Liver (tissue), 9 donors: ENCODE results near the gene CNPY4. TPM values are rescaled to one million over a fixed set of nuclear protein-coding genes. Genes with fewer than 3 reads are reported as not detected.

Source experiments
- DNase-seq: peaks from one replicate; pipeline ENCODE4 v3.0.0-alpha.2; 2017; ENCODE audit warnings: low spot score
- H3K27ac ChIP-seq, 2 donors: one replicate each; pipeline ENCODE4 v1.7.0; 2013; ENCODE audit warnings: inconsistent platforms in 2 of 2, low read length in 2 of 2, control low read depth in 1 of 2, low read depth in 1 of 2, mild to moderate bottlenecking in 1 of 2
- H3K27me3 ChIP-seq, 4 donors: one replicate each; pipeline versions ENCODE4 v1.6.1 to v1.7.0; 2013; ENCODE audit warnings: low read length in 3 of 4, inconsistent platforms in 1 of 4, mild to moderate bottlenecking in 1 of 4, moderate library complexity in 1 of 4; ENCODE audit not compliant: control insufficient read depth in 4 of 4, insufficient read depth in 4 of 4
- H3K36me3 ChIP-seq, 4 donors: one replicate each; pipeline versions ENCODE4 v1.6.1 to v1.7.0; 2013; ENCODE audit warnings: low read length in 3 of 4, mild to moderate bottlenecking in 3 of 4, low read depth in 1 of 4, moderate library complexity in 1 of 4; ENCODE audit not compliant: control insufficient read depth in 4 of 4, insufficient read depth in 3 of 4
- H3K4me1 ChIP-seq, 4 donors: one replicate each; pipeline versions ENCODE4 v1.6.1 to v1.7.0; 2013; ENCODE audit warnings: low read length in 3 of 4, mild to moderate bottlenecking in 3 of 4, moderate library complexity in 1 of 4; ENCODE audit not compliant: control insufficient read depth in 4 of 4, insufficient read depth in 4 of 4
- H3K4me3 ChIP-seq, 3 donors: one replicate each; pipeline versions ENCODE4 v1.6.1 to v1.7.0; 2013; ENCODE audit warnings: low read length in 3 of 3, control low read depth in 1 of 3, low read depth in 1 of 3, mild to moderate bottlenecking in 1 of 3
- H3K9ac ChIP-seq, 2 donors: one replicate each; pipeline ENCODE4 v1.7.0; 2013; ENCODE audit warnings: low read length in 2 of 2, mild to moderate bottlenecking in 2 of 2, moderate library complexity in 2 of 2, control low read depth in 1 of 2, low read depth in 1 of 2
- H3K9me3 ChIP-seq, 4 donors: one replicate each; pipeline versions ENCODE4 v1.6.1 to v1.7.0; 2013; ENCODE audit warnings: low read length in 3 of 4; ENCODE audit not compliant: control insufficient read depth in 4 of 4
- ATF3 ChIP-seq: IDR thresholded peaks from 2 replicates; pipeline ENCODE4 v1.6.1; 2016; ENCODE audit warnings: antibody characterized with exemption
- EGR1 ChIP-seq, 2 donors: IDR thresholded peaks; 2 replicates each; pipeline ENCODE4 v1.6.1; 2016 to 2018; ENCODE audit warnings: antibody characterized with exemption in 2 of 2, low read depth in 2 of 2
- FOXA1 ChIP-seq: IDR thresholded peaks from 2 replicates; pipeline ENCODE4 v1.6.1; 2016; ENCODE audit warnings: antibody characterized with exemption
- GABPA ChIP-seq, 2 donors: IDR thresholded peaks in 1 of 2; conservative IDR thresholded peaks in 1 of 2; 2 replicates each; pipeline ENCODE4 v1.6.1; 2016; ENCODE audit warnings: antibody characterized with exemption in 2 of 2, mild to moderate bottlenecking in 1 of 2, moderate library complexity in 1 of 2
- JUND ChIP-seq, 2 donors: IDR thresholded peaks; 2 replicates each; pipeline ENCODE4 v1.6.1; 2016; ENCODE audit warnings: antibody characterized with exemption in 2 of 2
- RXRA ChIP-seq, 2 donors: IDR thresholded peaks; 2 replicates each; pipeline ENCODE4 v1.6.1; 2017 to 2018; ENCODE audit warnings: antibody characterized with exemption in 2 of 2, mild to moderate bottlenecking in 1 of 2
- SP1 ChIP-seq: IDR thresholded peaks from 2 replicates; pipeline ENCODE4 v1.6.1; 2018; ENCODE audit warnings: antibody characterized with exemption, mild to moderate bottlenecking
- TAF1 ChIP-seq: conservative IDR thresholded peaks from 2 replicates; pipeline ENCODE4 v1.6.1; 2016; ENCODE audit warnings: antibody characterized with exemption, mild to moderate bottlenecking
- WGBS: extraction: QIAGEN DNeasy Blood & Tissue Kit; methylation state at CpG from one replicate; pipeline ENCODE4 v1.1.7; 2013; 5-methylcytosine and 5-hydroxymethylcytosine counted together
- polyA plus RNA-seq, 2 donors: library from polyadenylated mRNA; stranded (reverse) in 1 of 2; unstranded in 1 of 2; fragments of 200-250 nt in 1 of 2; fragments of >200 nt in 1 of 2; fragmentation: Nextera tagmentation in 1 of 2; extraction: Ambion mirVana in 1 of 2; gene quantifications; one replicate each; pipeline versions ENCODE4 v1.2.1 to v1.2.3, GENCODE V29; 2013 to 2015
- total RNA-seq, 2 donors: library from RNA; depleted of rRNA; stranded (reverse); fragments of >200 nt; gene quantifications; one replicate each; pipeline ENCODE4 v1.2.3, GENCODE V29; 2014
- TF ChIP-seq, protein P1 (sequence below): IDR thresholded peaks from 2 replicates; pipeline ENCODE4 v1.6.1; 2016; ENCODE audit warnings: antibody characterized with exemption
- TF ChIP-seq, protein P2 (sequence below): IDR thresholded peaks from 2 replicates; pipeline ENCODE4 v1.6.1; 2016; ENCODE audit warnings: antibody characterized with exemption
- donor health status: healthy.
- donor health status: healthy.
- donor health status: healthy.
- donor health status: healthy.
- donor health status: healthy.

The CNPY4 gene
- total and polyA plus RNA-seq, 4 donors = 1.9 to 11.9 (median 3.8) TPM

DNA sequence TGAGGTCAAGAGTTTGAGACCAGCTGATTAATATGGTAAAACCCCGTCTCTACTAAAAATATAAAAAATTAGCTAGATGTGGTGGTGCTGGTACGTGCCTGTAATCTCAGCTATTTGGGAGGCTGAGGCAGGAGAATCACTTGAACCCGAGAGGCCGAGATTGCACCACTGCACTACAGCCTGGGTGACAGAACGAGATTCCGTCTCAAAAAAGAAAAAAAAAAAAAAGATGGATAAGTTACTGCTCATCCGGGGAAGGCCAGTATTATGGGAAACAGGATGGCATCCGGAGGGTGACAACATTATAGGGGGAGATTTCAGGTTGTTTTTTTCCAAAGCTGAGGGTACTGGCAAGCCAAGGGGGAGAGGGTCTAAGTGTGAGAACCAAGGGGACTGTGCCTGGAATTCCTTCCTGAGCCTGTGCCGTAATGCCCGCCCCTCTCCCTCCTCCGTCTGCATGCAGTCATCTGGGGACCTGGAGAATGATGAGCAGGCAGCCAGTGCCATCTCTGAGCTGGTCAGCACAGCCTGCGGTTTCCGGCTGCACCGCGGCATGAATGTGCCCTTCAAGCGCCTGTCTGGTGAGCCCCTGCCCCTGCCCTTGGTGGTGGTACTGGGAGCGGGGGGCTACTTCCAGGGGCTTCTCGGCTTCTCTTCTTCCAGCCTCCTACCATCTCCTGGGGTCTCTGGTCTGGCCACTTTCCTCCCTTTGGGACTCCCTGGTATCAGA is 33.7 kb downstream of the CNPY4 start:
- H3K9ac ChIP-seq = no peak overlapping the region
- H3K9me3 ChIP-seq = no peaks in the 10 kb centered on the region
- DNase-seq = no peak
- H3K36me3 ChIP-seq = peaks cover 2 to 30% (median 11%) of the 10 kb centered on the region in 4 donors
- H3K4me3 ChIP-seq = no peak overlapping the region
- TF ChIP-seq SP1 (no peak), GABPA (IDR thresholded peaks at IDR 0.05 in 1 of 2, conservative IDR thresholded peaks at IDR 0.05 in 1 of 2) (no peak)
- H3K27me3 ChIP-seq = no peaks in the 10 kb centered on the region
- no peak overlapping the region for H3K27ac ChIP-seq
- 90% methylated on average over 18 of the region's 18 CpGs for WGBS
- peaks cover 4 to 24% (median 15%) of the 10 kb centered on the region in 4 donors for H3K4me1 ChIP-seq

DNA sequence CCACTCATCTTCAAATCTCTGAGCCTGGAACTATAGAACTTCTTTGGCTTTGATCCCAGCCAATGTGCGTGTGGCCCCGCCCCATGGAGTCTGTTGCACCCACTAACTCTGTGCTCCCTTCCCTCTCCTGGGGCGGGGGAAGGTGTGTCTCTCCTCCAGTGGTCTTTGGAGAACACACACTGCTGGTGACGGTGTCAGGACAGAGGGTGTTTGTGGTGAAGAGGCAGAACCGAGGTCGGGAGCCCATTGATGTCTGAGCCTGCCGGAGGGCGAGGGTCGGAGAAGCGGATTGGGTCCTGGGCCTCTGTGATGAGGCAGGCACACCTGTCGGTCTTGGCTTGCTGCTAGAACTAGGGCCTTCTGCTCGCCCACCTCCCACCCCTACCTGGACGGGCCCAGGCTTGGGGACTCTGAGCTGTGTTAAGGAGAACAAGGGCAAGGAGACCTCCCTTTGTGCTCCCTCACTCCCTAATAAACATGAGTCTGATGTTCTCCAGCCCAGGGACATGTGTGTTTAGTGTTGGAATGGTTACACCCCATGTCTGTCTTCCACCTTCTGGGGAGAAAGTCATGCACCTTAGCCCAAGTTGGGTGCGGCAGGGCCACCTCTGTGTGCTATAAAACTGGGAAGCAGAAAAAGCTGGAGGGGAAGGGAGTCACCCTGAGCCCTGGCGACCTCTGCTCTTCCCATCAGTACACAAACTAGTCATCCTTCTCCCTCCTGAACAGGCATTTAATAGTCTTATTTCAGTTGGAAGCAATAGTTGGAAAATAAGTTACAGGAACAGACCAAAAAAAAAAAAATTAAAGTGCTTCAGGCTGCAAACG is 34.5 kb downstream of the CNPY4 start:
- Histone ChIP-seq H3K4me1 (peaks cover 4 to 23% (median 13%) of the 10 kb centered on the region in 4 donors), H3K27ac (no peak overlapping the region), H3K36me3 (peaks cover 2 to 30% (median 11%) of the 10 kb centered on the region in 4 donors), H3K4me3 (no peak overlapping the region), H3K9ac (no peak overlapping the region), H3K27me3 (no peaks in the 10 kb centered on the region), H3K9me3 (no peaks in the 10 kb centered on the region)
- no peak for DNase-seq
- TF ChIP-seq FOXA1 = no peak
- TF ChIP-seq, protein P1, sequence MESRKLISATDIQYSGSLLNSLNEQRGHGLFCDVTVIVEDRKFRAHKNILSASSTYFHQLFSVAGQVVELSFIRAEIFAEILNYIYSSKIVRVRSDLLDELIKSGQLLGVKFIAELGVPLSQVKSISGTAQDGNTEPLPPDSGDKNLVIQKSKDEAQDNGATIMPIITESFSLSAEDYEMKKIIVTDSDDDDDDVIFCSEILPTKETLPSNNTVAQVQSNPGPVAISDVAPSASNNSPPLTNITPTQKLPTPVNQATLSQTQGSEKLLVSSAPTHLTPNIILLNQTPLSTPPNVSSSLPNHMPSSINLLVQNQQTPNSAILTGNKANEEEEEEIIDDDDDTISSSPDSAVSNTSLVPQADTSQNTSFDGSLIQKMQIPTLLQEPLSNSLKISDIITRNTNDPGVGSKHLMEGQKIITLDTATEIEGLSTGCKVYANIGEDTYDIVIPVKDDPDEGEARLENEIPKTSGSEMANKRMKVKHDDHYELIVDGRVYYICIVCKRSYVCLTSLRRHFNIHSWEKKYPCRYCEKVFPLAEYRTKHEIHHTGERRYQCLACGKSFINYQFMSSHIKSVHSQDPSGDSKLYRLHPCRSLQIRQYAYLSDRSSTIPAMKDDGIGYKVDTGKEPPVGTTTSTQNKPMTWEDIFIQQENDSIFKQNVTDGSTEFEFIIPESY = no peak
- WGBS = 81% methylated on average over 16 of the region's 16 CpGs

DNA sequence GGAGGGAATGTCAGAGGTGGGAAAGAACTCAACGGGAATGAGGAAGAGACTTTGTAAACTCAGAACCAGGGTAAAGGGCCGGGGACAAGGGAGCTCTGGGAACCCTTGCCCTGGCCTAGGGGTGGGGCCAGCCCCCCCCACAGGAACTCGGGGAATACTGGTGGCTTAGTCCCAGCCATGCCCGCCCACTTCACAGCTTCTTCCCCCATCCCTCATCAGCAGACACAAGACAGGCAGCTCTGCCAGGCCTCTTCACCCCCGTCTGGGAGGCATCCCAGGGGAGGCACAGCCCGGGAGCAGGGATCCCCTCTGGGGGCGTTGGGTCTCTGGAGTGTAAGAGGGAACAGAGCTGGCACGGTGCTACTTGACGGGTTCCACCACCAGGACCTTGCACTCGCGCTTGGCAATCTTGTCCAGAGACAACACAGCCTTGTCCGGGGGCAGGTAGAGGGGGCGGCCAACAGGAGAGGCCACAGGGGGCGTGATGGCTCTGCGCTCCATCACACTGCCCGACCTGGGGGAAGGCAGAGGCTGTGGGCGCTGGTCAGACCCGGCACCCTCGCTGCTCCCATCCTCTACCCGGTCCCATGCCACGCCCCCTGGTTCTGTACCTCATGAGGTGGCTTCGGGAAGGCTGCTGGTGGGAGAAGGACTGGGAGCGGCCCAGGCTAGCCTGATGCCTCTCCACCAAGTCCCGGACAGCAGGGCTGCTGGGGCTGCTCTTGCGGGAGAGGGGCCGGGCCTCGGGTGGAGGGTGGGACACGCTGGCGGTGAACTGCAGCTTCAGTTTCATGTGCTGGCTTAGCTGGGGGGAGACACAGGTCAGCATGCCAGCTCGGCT is 35.4 kb downstream of the CNPY4 start:
- H3K4me3 ChIP-seq = no peak overlapping the region
- WGBS = 77% methylated on average over 30 of the region's 30 CpGs
- TF ChIP-seq TAF1 (no peak), GABPA (IDR thresholded peaks at IDR 0.05 in 1 of 2, conservative IDR thresholded peaks at IDR 0.05 in 1 of 2) (no peak), ATF3 (no peak), EGR1 (IDR thresholded peaks at IDR 0.05; ENCODE audit: low read depth in 2 of 2) (no peak), JUND (IDR thresholded peaks at IDR 0.05) (no peak), RXRA (IDR thresholded peaks at IDR 0.05) (no peak)
- TF ChIP-seq, protein P2, sequence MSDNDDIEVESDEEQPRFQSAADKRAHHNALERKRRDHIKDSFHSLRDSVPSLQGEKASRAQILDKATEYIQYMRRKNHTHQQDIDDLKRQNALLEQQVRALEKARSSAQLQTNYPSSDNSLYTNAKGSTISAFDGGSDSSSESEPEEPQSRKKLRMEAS = no peak
- TF ChIP-seq, protein P1 = no peak
- no peaks in the 10 kb centered on the region for H3K27me3 ChIP-seq
- peaks cover 2 to 30% (median 11%) of the 10 kb centered on the region in 4 donors for H3K36me3 ChIP-seq
- no peak overlapping the region for H3K9ac ChIP-seq
- peaks cover 3 to 17% (median 10%) of the 10 kb centered on the region in 4 donors for H3K4me1 ChIP-seq
- H3K9me3 ChIP-seq = no peaks in the 10 kb centered on the region
- DNase-seq = no peak
- H3K27ac ChIP-seq = no peak overlapping the region
